ENCODE measurements around the gene KCNH5.

- no peak for TF ChIP-seq CTCF (IDR thresholded peaks at IDR 0.05; ENCODE audit: low read depth, low read length, missing input control)
- no peak for TF ChIP-seq TAF1 (conservative IDR thresholded peaks at IDR 0.05)
- TF ChIP-seq RAD21 (IDR thresholded peaks at IDR 0.05), result no peak
- no peak for TF ChIP-seq MAX (IDR thresholded peaks at IDR 0.05)
- TF ChIP-seq GABPA (IDR thresholded peaks at IDR 0.05 in 1 of 2, conservative IDR thresholded peaks at IDR 0.05 in 1 of 2), result no peak
- no peak for TF ChIP-seq SP1 (IDR thresholded peaks at IDR 0.05)
- no peak for TF ChIP-seq ZBTB33 (IDR thresholded peaks at IDR 0.05)
- no peak for TF ChIP-seq ATF3 (IDR thresholded peaks at IDR 0.05)
- TF ChIP-seq REST (IDR thresholded peaks at IDR 0.05), result no peak
Measured at GRCh38 chr14:62943202-62943601, 102.1 kb downstream of the KCNH5 start.

Measured in liver (tissue), 3 donors.